SK-N-SH (cell line): ENCODE results near the gene EHD1. TPM values are rescaled to one million over a fixed set of nuclear protein-coding genes. Genes with fewer than 3 reads are reported as not detected.
A peak's percentile ranks its signal among the peaks of the same experiment; 100 is the strongest.

ENCODE experiments used
- CTCF ChIA-PET: fragments of 300-600, 350-600 bp; formaldehyde crosslinking; extraction: SDS; loops from one replicate; lab custom pipeline; 2021; lab: Yijun Ruan, JAX
- POLR2A ChIA-PET: fragments of 350-600 bp; sonication (Branson Sonifier 250); formaldehyde crosslinking; extraction: SDS; loops from one replicate; lab custom pipeline; 2020; ENCODE audit warnings: antibody characterized with exemption, inconsistent platforms; lab: Yijun Ruan, JAX
- DNase-seq: peaks from one replicate; pipeline ENCODE4 v3.0.0; 2012
- H2AFZ ChIP-seq: fragments of 200-600 bp; sonication (generic); 2 replicates; pipeline ENCODE4 v1.8.1; 2016; ENCODE audit warnings: antibody characterized with exemption, mild to moderate bottlenecking, low read depth
- H3F3A ChIP-seq: fragments of 200-600 bp; sonication (generic); replicated peaks from 2 replicates; pipeline ENCODE3; 2016; ENCODE audit warnings: antibody characterized with exemption, mild to moderate bottlenecking; ENCODE audit not compliant: insufficient read depth
- H3K27ac ChIP-seq, 2 experiments: fragments of 200-500 bp in 1 of 2; fragments of 200-600 bp in 1 of 2; sonication (Bioruptor generic) in 1 of 2; sonication (generic), shearing (Covaris generic) in 1 of 2; 2 replicates each; pipeline versions ENCODE4 v1.5.1 to v1.6.1; 2014 to 2016; ENCODE audit warnings: low read depth in 2 of 2, inconsistent platforms in 1 of 2, low read length in 1 of 2, mild to moderate bottlenecking in 1 of 2, mixed read lengths in 1 of 2
- H3K27me3 ChIP-seq: fragments of 200-600 bp; sonication (generic), shearing (Covaris generic); 2 replicates; pipeline ENCODE4 v1.6.1; 2016; ENCODE audit warnings: mixed run types; ENCODE audit not compliant: insufficient read depth
- H3K36me3 ChIP-seq, 2 experiments: fragments of 200-500 bp in 1 of 2; fragments of 200-600 bp in 1 of 2; sonication (Bioruptor generic) in 1 of 2; sonication (generic) in 1 of 2; replicated peaks in 1 of 2; 2 replicates each; pipeline versions ENCODE3 to v1.5.1; 2014 to 2016; ENCODE audit warnings: low read length in 1 of 2, mild to moderate bottlenecking in 1 of 2; ENCODE audit not compliant: insufficient read depth in 2 of 2, control insufficient read depth in 1 of 2
- H3K4me1 ChIP-seq, 2 experiments: fragments of 200-500 bp in 1 of 2; fragments of 200-600 bp in 1 of 2; sonication (Bioruptor generic) in 1 of 2; sonication (generic), shearing (Covaris generic) in 1 of 2; 2 replicates each; pipeline versions ENCODE4 v1.5.1 to v1.6.1; 2014 to 2016; ENCODE audit warnings: low read depth in 1 of 2, low read length in 1 of 2, mixed run types in 1 of 2; ENCODE audit not compliant: insufficient read depth in 2 of 2, control insufficient read depth in 1 of 2
- H3K4me2 ChIP-seq: fragments of 200-600 bp; sonication (generic), shearing (Covaris generic); 2 replicates; pipeline ENCODE4 v1.6.1; 2017; ENCODE audit warnings: mixed run types
- H3K4me3 ChIP-seq, 2 experiments: fragments of 200-500 bp in 1 of 2; fragments of 200-600 bp in 1 of 2; sonication (Bioruptor generic) in 1 of 2; sonication (generic), shearing (Covaris generic) in 1 of 2; 2 replicates each; pipeline versions ENCODE4 v1.5.1 to v1.8.1; 2014 to 2016; ENCODE audit warnings: low read depth in 2 of 2, inconsistent platforms in 1 of 2, low read length in 1 of 2, mild to moderate bottlenecking in 1 of 2, mixed read lengths in 1 of 2, moderate library complexity in 1 of 2
- H3K79me2 ChIP-seq: fragments of 200-600 bp; sonication (generic); 2 replicates; pipeline ENCODE4 v1.8.1; 2017; ENCODE audit warnings: mild to moderate bottlenecking; ENCODE audit not compliant: insufficient read depth
- H3K9ac ChIP-seq: fragments of 200-600 bp; sonication (generic); 2 replicates; pipeline ENCODE4 v1.6.1; 2017; ENCODE audit warnings: mixed run types
- H3K9me2 ChIP-seq: fragments of 200-600 bp; sonication (generic); 2 replicates; pipeline ENCODE4 v1.6.1; 2017; ENCODE audit warnings: mixed run types
- H3K9me3 ChIP-seq: fragments of 200-600 bp; sonication (generic); 2 replicates; pipeline ENCODE4 v1.6.1; 2017; ENCODE audit warnings: mixed run types, mild to moderate bottlenecking, moderate library complexity
- H4K20me1 ChIP-seq: fragments of 200-600 bp; sonication (generic); 2 replicates; pipeline ENCODE4 v1.6.1; 2017; ENCODE audit warnings: mild to moderate bottlenecking, mixed run types; ENCODE audit not compliant: insufficient read depth
- CTCF ChIP-seq: fragments of 200-600 bp; sonication (generic); IDR thresholded peaks from 2 replicates; pipeline ENCODE4 v1.6.1; 2017; ENCODE audit warnings: antibody characterized with exemption, mild to moderate bottlenecking, moderate library complexity
- GABPA ChIP-seq: IDR thresholded peaks from 2 replicates; pipeline ENCODE4 v1.4.0; 2012; ENCODE audit warnings: low read depth, mild to moderate bottlenecking
- GATA2 ChIP-seq: sonication (generic); formaldehyde crosslinking; IDR thresholded peaks from 2 replicates; pipeline ENCODE4 v1.5.0; 2020; ENCODE audit warnings: mild to moderate bottlenecking, missing genetic modification reagents
- MEF2A ChIP-seq: IDR thresholded peaks from 2 replicates; pipeline ENCODE4 v1.4.0; 2012; ENCODE audit warnings: low read depth, borderline replicate concordance
- MXI1 ChIP-seq: IDR thresholded peaks from 2 replicates; pipeline ENCODE4 v1.6.1; 2012; ENCODE audit warnings: mild to moderate bottlenecking, low read depth, low read length, improper control_type of control experiment
- POLR2AphosphoS5 ChIP-seq: IDR thresholded peaks from 2 replicates; pipeline ENCODE4 v1.6.1; 2012; ENCODE audit warnings: low read depth, low read length
- TAF1 ChIP-seq: IDR thresholded peaks from 2 replicates; pipeline ENCODE4 v1.6.1; 2012; ENCODE audit warnings: low read depth, mild to moderate bottlenecking, low read length, moderate library complexity, borderline replicate concordance
- TCF12 ChIP-seq: IDR thresholded peaks from 2 replicates; pipeline ENCODE4 v1.4.0; 2012
- TEAD4 ChIP-seq: IDR thresholded peaks from 2 replicates; pipeline ENCODE4 v1.4.0; 2012; ENCODE audit warnings: mild to moderate bottlenecking, borderline replicate concordance; ENCODE audit not compliant: insufficient read depth
- ZBTB33 ChIP-seq: IDR thresholded peaks from 2 replicates; pipeline ENCODE4 v1.4.0; 2012; ENCODE audit warnings: low read depth, borderline replicate concordance
- WGBS: methylation state at CpG from one replicate; pipeline ENCODE4 v1.1.6; 2017; ENCODE audit warnings: low lambda C conversion rate; 5-methylcytosine and 5-hydroxymethylcytosine counted together
- polyA plus RNA-seq, 3 experiments: library from polyadenylated mRNA; depleted of rRNA; stranded (reverse); fragments of >200 nt; gene quantifications; 2 replicates each; pipeline ENCODE4 v1.2.3, GENCODE V29; 2012

EHD1 gene
- polyA plus RNA-seq, 1 of the 3 experiments (the other 2 are of a cell fraction) = 93.3 TPM

GRCh38 chr11:64803158-64803845 is 75.1 kb downstream of the EHD1 start, which contains the start of gene MAP4K2:
Gene MAP4K2, minus strand, starts transcription at chr11:64803214. Its CDS starts 65 bp downstream, at chr11:64803149.
- no peaks in the 10 kb centered on the region for H4K20me1 ChIP-seq
- POLR2A ChIA-PET = no interaction called here
- peak within 1 kb of the TSS; percentile 69 to 78 for H3K4me3 ChIP-seq
- TF ChIP-seq TEAD4 (no peak), TCF12 (no peak), GABPA (0 out of 2 replicates have a peak, but pooled peaks have one; percentile 32), CTCF (peak; percentile 38), MEF2A (no peak), MXI1 (0 out of 2 replicates have a peak, but pooled peaks have one; percentile 29), POLR2AphosphoS5 (peak; percentile 50; the same call in 1 of the 2 replicates), ZBTB33 (no peak), TAF1 (peak; percentile 7; the same call in 1 of the 2 replicates), GATA2 (CRISPR knock-in tag) (no peak)
- TF ChIP-seq, all 33 proteins: peak for 5
- H3K27me3 ChIP-seq = no peaks in the 10 kb centered on the region
- H3F3A ChIP-seq = peaks cover 3% of the 10 kb centered on the region
- peaks cover 7 to 20% of the 10 kb centered on the region in 2 experiments; a peak in 2 of 4 replicates for H3K4me1 ChIP-seq
- DNase-seq = peak; percentile 98
- no peaks in the 10 kb centered on the region for H3K9me3 ChIP-seq
- peak within 1 kb of the TSS; percentile 89 for H3K4me2 ChIP-seq
- WGBS = under 1% methylated on average over 14 of the region's 58 CpGs
- peak within 1 kb of the TSS; percentile 81 for H3K9ac ChIP-seq
- CTCF ChIA-PET = interaction anchor here (0.8 to 3.3 kb wide), 7 partner anchors 9 to 115 kb away, joined by 3 to 20 read pairs (median 4); partner anchors contain the start of genes CDC42BPG and RASGRP2
- peak within 1 kb of the TSS; percentile 75 for H2AFZ ChIP-seq
- H3K79me2 ChIP-seq = no peaks in the 10 kb centered on the region; the same call in 1 of the 2 replicates
- peak within 1 kb of the TSS; percentile 89 to 90 for H3K27ac ChIP-seq
- no peaks in the 10 kb centered on the region for H3K9me2 ChIP-seq
- H3K36me3 ChIP-seq = peaks cover 0 to 41% of the 10 kb centered on the region in 2 experiments
